H9 (cell line): ENCODE data around the gene SGCD. TPM values are rescaled to one million over a fixed set of nuclear protein-coding genes. Genes with fewer than 3 reads are reported as not detected.
"Not testable (repeated sequence)": the region's sequence is repeated elsewhere in the genome, so short reads cannot be mapped to it uniquely, and the experiment has no call there.

Source experiments
- DNase-seq: peaks from one replicate; pipeline ENCODE4 v3.0.0-alpha.2; 2017
- H2AFZ ChIP-seq: one replicate; pipeline ENCODE4 v1.6.1; 2013; ENCODE audit warnings: mild to moderate bottlenecking, low read length, control low read depth, moderate library complexity
- H2AK5ac ChIP-seq: 2 replicates; pipeline ENCODE4 v1.6.1; 2013; ENCODE audit warnings: low read length, control low read depth, mixed read lengths; ENCODE audit not compliant: insufficient read length
- H2BK120ac ChIP-seq: one replicate; pipeline ENCODE4 v1.6.1; 2013; ENCODE audit warnings: low read depth, mild to moderate bottlenecking, low read length, control low read depth, inconsistent platforms; ENCODE audit not compliant: poor library complexity, severe bottlenecking
- H2BK12ac ChIP-seq: 2 replicates; pipeline ENCODE4 v1.6.1; 2013; ENCODE audit warnings: low read length, control low read depth, mixed read lengths, low read depth; ENCODE audit not compliant: insufficient read length
- H2BK15ac ChIP-seq: 2 replicates; pipeline ENCODE4 v1.6.1; 2013; ENCODE audit warnings: low read depth, low read length, control low read depth
- H2BK20ac ChIP-seq: one replicate; pipeline ENCODE4 v1.6.1; 2013; ENCODE audit warnings: low read depth, mild to moderate bottlenecking, low read length, control low read depth, inconsistent platforms; ENCODE audit not compliant: poor library complexity, severe bottlenecking
- H2BK5ac ChIP-seq: 2 replicates; pipeline ENCODE4 v1.6.1; 2013; ENCODE audit warnings: low read length, control low read depth, mixed read lengths; ENCODE audit not compliant: insufficient read length
- H3K14ac ChIP-seq: 2 replicates; pipeline ENCODE4 v1.6.1; 2013; ENCODE audit warnings: low read length, control low read depth; ENCODE audit not compliant: insufficient read depth
- H3K18ac ChIP-seq: 2 replicates; pipeline ENCODE4 v1.6.1; 2013; ENCODE audit warnings: low read depth, mild to moderate bottlenecking, mixed read lengths, low read length, control low read depth; ENCODE audit not compliant: insufficient read length
- H3K23ac ChIP-seq: 2 replicates; pipeline ENCODE4 v1.6.1; 2013; ENCODE audit warnings: low read length, control low read depth, mixed read lengths, low read depth; ENCODE audit not compliant: insufficient read length
- H3K23me2 ChIP-seq: 2 replicates; pipeline ENCODE4 v1.6.1; 2013; ENCODE audit warnings: low read depth, mild to moderate bottlenecking, mixed read lengths, low read length, control low read depth; ENCODE audit not compliant: insufficient read length, poor library complexity, severe bottlenecking
- H3K27ac ChIP-seq: 2 replicates; pipeline ENCODE4 v1.5.1; 2013; ENCODE audit warnings: low read length, control low read depth, mixed read lengths, low read depth; ENCODE audit not compliant: insufficient read length
- H3K27me3 ChIP-seq: 2 replicates; pipeline ENCODE4 v1.6.1; 2013; ENCODE audit warnings: low read length, control low read depth, inconsistent platforms; ENCODE audit not compliant: insufficient read depth
- H3K4ac ChIP-seq: 2 replicates; pipeline ENCODE4 v1.6.1; 2013; ENCODE audit warnings: low read depth, mild to moderate bottlenecking, control low read depth, inconsistent platforms, low read length, moderate library complexity
- H3K4me1 ChIP-seq: 2 replicates; pipeline ENCODE4 v1.6.1; 2013; ENCODE audit warnings: low read length, control low read depth, inconsistent platforms; ENCODE audit not compliant: insufficient read depth
- H3K4me2 ChIP-seq: 2 replicates; pipeline ENCODE4 v1.6.1; 2013; ENCODE audit warnings: low read length, control low read depth, mixed read lengths; ENCODE audit not compliant: insufficient read length, insufficient read depth
- H3K56ac ChIP-seq: 2 replicates; pipeline ENCODE4 v1.6.1; 2013; ENCODE audit warnings: low read depth, mild to moderate bottlenecking, mixed read lengths, low read length, control low read depth; ENCODE audit not compliant: insufficient read length
- H3K79me1 ChIP-seq: 2 replicates; pipeline ENCODE4 v1.6.1; 2013; ENCODE audit warnings: low read depth, mild to moderate bottlenecking, moderate library complexity, low read length, control low read depth, inconsistent platforms; ENCODE audit not compliant: insufficient read depth, poor library complexity, severe bottlenecking
- H3K79me2 ChIP-seq: 2 replicates; pipeline ENCODE4 v1.6.1; 2013; ENCODE audit warnings: low read length, control low read depth, inconsistent platforms; ENCODE audit not compliant: insufficient read depth
- H3K9ac ChIP-seq: 2 replicates; pipeline ENCODE4 v1.6.1; 2013; ENCODE audit warnings: low read length, control low read depth, mixed read lengths; ENCODE audit not compliant: insufficient read length; ENCODE audit errors: extremely low read depth
- H3K9me3 ChIP-seq: one replicate; pipeline ENCODE4 v1.6.1; 2013; ENCODE audit warnings: low read depth, low read length, inconsistent platforms; ENCODE audit not compliant: control insufficient read depth
- H3T11ph ChIP-seq: one replicate; pipeline ENCODE4 v1.6.1; 2013; ENCODE audit warnings: mild to moderate bottlenecking, low read length, control low read depth, inconsistent platforms
- H4K20me1 ChIP-seq: one replicate; pipeline ENCODE4 v1.6.1; 2013; ENCODE audit not compliant: control insufficient read depth, insufficient read length, insufficient read depth
- H4K5ac ChIP-seq: 2 replicates; pipeline ENCODE4 v1.6.1; 2013; ENCODE audit warnings: low read depth, mild to moderate bottlenecking, mixed read lengths, low read length, control low read depth; ENCODE audit not compliant: insufficient read length
- H4K8ac ChIP-seq: replicated peaks from 2 replicates; pipeline ENCODE4 v1.6.1; 2013; ENCODE audit warnings: low read length, control low read depth, mixed read lengths, low read depth; ENCODE audit not compliant: insufficient read length
- H4K91ac ChIP-seq: 2 replicates; pipeline ENCODE4 v1.6.1; 2013; ENCODE audit warnings: low read depth, mild to moderate bottlenecking, moderate library complexity, mixed read lengths, low read length, control low read depth; ENCODE audit not compliant: insufficient read length
- H3K27ac Mint-ChIP-seq, 3 experiments: 2 replicates in 2 of 3; 3 replicates in 1 of 3; pipeline ENCODE4 v1.8.0; 2020 to 2021; ENCODE audit warnings: mixed read lengths in 3 of 3, mild to moderate bottlenecking in 1 of 3, moderate library complexity in 1 of 3
- H3K27me3 Mint-ChIP-seq: 2 replicates; pipeline ENCODE4 v1.8.0; 2021; ENCODE audit warnings: low read depth, mild to moderate bottlenecking, moderate library complexity, mixed read lengths
- H3K36me3 Mint-ChIP-seq, 3 experiments: 2 replicates in 2 of 3; 3 replicates in 1 of 3; pipeline ENCODE4 v1.8.0; 2020 to 2021; ENCODE audit warnings: low read depth in 3 of 3, mixed read lengths in 3 of 3; ENCODE audit not compliant: insufficient read depth in 1 of 3
- H3K4me1 Mint-ChIP-seq, 2 experiments: 2 replicates each; pipeline ENCODE4 v1.8.0; 2020; ENCODE audit warnings: mixed read lengths in 2 of 2
- H3K4me3 Mint-ChIP-seq, 2 experiments: 2 replicates in 1 of 2; 3 replicates in 1 of 2; pipeline ENCODE4 v1.8.0; 2020 to 2021; ENCODE audit warnings: mild to moderate bottlenecking in 2 of 2, mixed read lengths in 2 of 2, moderate library complexity in 1 of 2
- H3K9me3 Mint-ChIP-seq, 2 experiments: 2 replicates in 1 of 2; 3 replicates in 1 of 2; pipeline ENCODE4 v1.8.0; 2020; ENCODE audit warnings: mild to moderate bottlenecking in 2 of 2, mixed read lengths in 2 of 2, moderate library complexity in 1 of 2
- CTCF ChIP-seq: fragments of 200-600 bp; sonication (generic); conservative IDR thresholded peaks from 3 replicates; pipeline ENCODE4 v1.8.0; 2021; ENCODE audit warnings: antibody characterized with exemption, mild to moderate bottlenecking
- WGBS: extraction: QIAGEN DNeasy Blood & Tissue Kit; methylation state at CpG from one replicate; pipeline ENCODE4 v1.1.7; 2013; ENCODE audit warnings: missing lambda C conversion rate, low lambda C conversion rate, mixed read lengths; ENCODE audit not compliant: insufficient read length; ENCODE audit errors: extremely low coverage; 5-methylcytosine and 5-hydroxymethylcytosine counted together
- total RNA-seq: library from RNA; stranded (reverse); gene quantifications from 2 replicates; pipeline ENCODE4 v1.2.1, GENCODE V29; 2021

SGCD gene
- total RNA-seq, 1 experiment from 2014 or later = 0.11 TPM

GRCh38 chr5:156598964-156599363 is 272.0 kb downstream of the SGCD start:
- H3K27ac ChIP-seq = no peak overlapping the region
- no peak overlapping the region for H4K91ac ChIP-seq

GRCh38 chr5:156610582-156610981 is 283.6 kb downstream of the SGCD start:
- not testable (repeated sequence) for H3K27me3 Mint-ChIP-seq, H2BK20ac ChIP-seq, H2BK15ac ChIP-seq, H3K23me2 ChIP-seq, H3K18ac ChIP-seq, H3K4me2 ChIP-seq, H3K56ac ChIP-seq, H3K4me3 Mint-ChIP-seq, H4K8ac ChIP-seq, H2AFZ ChIP-seq, DNase-seq, H3K4ac ChIP-seq, H3K79me2 ChIP-seq, H3K4me1 ChIP-seq, H2BK12ac ChIP-seq, H4K20me1 ChIP-seq, H3K23ac ChIP-seq, H2BK120ac ChIP-seq, H3K27ac ChIP-seq, H3K4me1 Mint-ChIP-seq, H2AK5ac ChIP-seq, H3K27me3 ChIP-seq, H3T11ph ChIP-seq, H4K5ac ChIP-seq, H3K9me3 ChIP-seq, H3K14ac ChIP-seq, H4K91ac ChIP-seq, H2BK5ac ChIP-seq, H3K79me1 ChIP-seq, H3K9ac ChIP-seq, H3K27ac Mint-ChIP-seq
- Mint-ChIP-seq H3K36me3 (peaks cover 21 to 27% (median 26%) of the 10 kb centered on the region in 3 experiments), H3K9me3 (peaks cover 34 to 41% of the 10 kb centered on the region in 2 experiments)
- no CpG with 5 or more reads among the region's 11 CpGs for WGBS

More at GRCh38 chr5:156598964-156599363, 272.0 kb downstream of the SGCD start:
- Mint-ChIP-seq H3K27me3 (peaks cover 2% of the 10 kb centered on the region; the same call in 1 of the 2 replicates), H3K36me3 (peaks cover 3 to 11% (median 8%) of the 10 kb centered on the region in 3 experiments; a peak in 4 of 7 replicates), H3K27ac (no peak overlapping the region), H3K9me3 (peaks cover 18 to 23% of the 10 kb centered on the region in 2 experiments), H3K4me1 (no peaks in the 10 kb centered on the region), H3K4me3 (no peak overlapping the region)
- Histone ChIP-seq H3K79me2 (no peaks in the 10 kb centered on the region), H3K79me1 (no peaks in the 10 kb centered on the region), H3K4ac (no peak overlapping the region), H2BK15ac (no peak overlapping the region), H3K56ac (no peak overlapping the region), H3K9me3 (no peaks in the 10 kb centered on the region), H3K14ac (no peak overlapping the region), H3T11ph (no peak overlapping the region), H3K23ac (no peak overlapping the region), H3K9ac (no peak overlapping the region), H2BK20ac (no peak overlapping the region), H2AFZ (no peak overlapping the region), H3K27me3 (no peaks in the 10 kb centered on the region), H3K4me1 (no peaks in the 10 kb centered on the region), H2BK12ac (no peak overlapping the region), H2BK120ac (no peak overlapping the region), H3K18ac (no peak overlapping the region), H4K20me1 (no peaks in the 10 kb centered on the region), H2AK5ac (no peak overlapping the region), H4K5ac (no peak overlapping the region), H2BK5ac (no peak overlapping the region), H3K4me2 (no peak overlapping the region), H4K8ac (no peak overlapping the region), H3K23me2 (no peaks in the 10 kb centered on the region)
- no peak for DNase-seq
- WGBS = no CpG with 5 or more reads among the region's 2 CpGs
- TF ChIP-seq CTCF = no peak
